Mammary epithelial cell (primary cell): ENCODE data around the gene TMEM205.

Source experiments
- EZH2 ChIP-seq: IDR thresholded peaks from 2 replicates; pipeline ENCODE4 v1.6.1; 2012; ENCODE audit warnings: low read length, inconsistent platforms, borderline replicate concordance
- TF ChIP-seq, protein P1 (sequence below), 2 donors: IDR thresholded peaks in 1 of 2; conservative IDR thresholded peaks in 1 of 2; 2 replicates each; pipeline ENCODE4 v1.5.1; 2011 to 2012; ENCODE audit warnings: inconsistent platforms in 2 of 2, low read length in 2 of 2, mild to moderate bottlenecking in 2 of 2, control low read depth in 1 of 2, low read depth in 1 of 2; ENCODE audit not compliant: insufficient read depth in 1 of 2; ENCODE audit errors: extremely low read depth in 1 of 2

- TF ChIP-seq EZH2, result no peak
- TF ChIP-seq, protein P1, sequence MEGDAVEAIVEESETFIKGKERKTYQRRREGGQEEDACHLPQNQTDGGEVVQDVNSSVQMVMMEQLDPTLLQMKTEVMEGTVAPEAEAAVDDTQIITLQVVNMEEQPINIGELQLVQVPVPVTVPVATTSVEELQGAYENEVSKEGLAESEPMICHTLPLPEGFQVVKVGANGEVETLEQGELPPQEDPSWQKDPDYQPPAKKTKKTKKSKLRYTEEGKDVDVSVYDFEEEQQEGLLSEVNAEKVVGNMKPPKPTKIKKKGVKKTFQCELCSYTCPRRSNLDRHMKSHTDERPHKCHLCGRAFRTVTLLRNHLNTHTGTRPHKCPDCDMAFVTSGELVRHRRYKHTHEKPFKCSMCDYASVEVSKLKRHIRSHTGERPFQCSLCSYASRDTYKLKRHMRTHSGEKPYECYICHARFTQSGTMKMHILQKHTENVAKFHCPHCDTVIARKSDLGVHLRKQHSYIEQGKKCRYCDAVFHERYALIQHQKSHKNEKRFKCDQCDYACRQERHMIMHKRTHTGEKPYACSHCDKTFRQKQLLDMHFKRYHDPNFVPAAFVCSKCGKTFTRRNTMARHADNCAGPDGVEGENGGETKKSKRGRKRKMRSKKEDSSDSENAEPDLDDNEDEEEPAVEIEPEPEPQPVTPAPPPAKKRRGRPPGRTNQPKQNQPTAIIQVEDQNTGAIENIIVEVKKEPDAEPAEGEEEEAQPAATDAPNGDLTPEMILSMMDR (conservative IDR thresholded peaks at IDR 0.05 in 1 of 2, IDR thresholded peaks at IDR 0.05 in 1 of 2; ENCODE audit: extremely low read depth in 1 of 2, insufficient read depth in 1 of 2, low read depth in 1 of 2, low read length in 2 of 2), result no peak
Observed at GRCh38 chr19:11379857-11380350, 33.8 kb upstream of the TMEM205 start.
